IMR-90 (cell line): ENCODE measurements around the gene FBXW11. TPM values are rescaled to one million over a fixed set of nuclear protein-coding genes. Genes with fewer than 3 reads are reported as not detected.

Experiments used
- ATAC-seq: fragments of 200-7000 bp; cut with Tn5 transposase; 2 replicates; pipeline ENCODE4 v1.9.1; 2020; ENCODE audit warnings: low read depth, mild to moderate bottlenecking, moderate library complexity
- BruUV-seq: library from RNA; stranded (reverse); fragments of 400-500 nt; replicated peaks from 2 replicates; lab custom pipeline; 2021; lab: Mats Ljungman, UMichigan
- CTCF ChIA-PET: fragments of 300-600 bp; formaldehyde crosslinking; extraction: SDS; loops from one replicate; lab custom pipeline; 2021; ENCODE audit warnings: antibody characterized with exemption; lab: Yijun Ruan, JAX
- POLR2A ChIA-PET: fragments of 300-600 bp; sonication (Branson Sonifier 250); formaldehyde crosslinking; loops from one replicate; lab custom pipeline; 2022; ENCODE audit warnings: antibody characterized with exemption; ENCODE audit not compliant: unreplicated experiment; lab: Charles Lee
- DNase-seq: peaks from one replicate; pipeline ENCODE4 v3.0.0; 2013
- H2AFZ ChIP-seq: replicated peaks from 2 replicates; pipeline ENCODE3; 2013; ENCODE audit warnings: low read length, mild to moderate bottlenecking; ENCODE audit not compliant: poor library complexity
- H2AK5ac ChIP-seq: 2 replicates; pipeline ENCODE4 v1.6.1; 2013; ENCODE audit warnings: low read depth, low read length, inconsistent platforms
- H2AK9ac ChIP-seq: replicated peaks from 2 replicates; pipeline ENCODE3; 2013; ENCODE audit warnings: mild to moderate bottlenecking, low read depth, low read length, moderate library complexity; ENCODE audit not compliant: poor library complexity
- H2BK120ac ChIP-seq: 2 replicates; pipeline ENCODE4 v1.6.1; 2013; ENCODE audit warnings: low read depth, low read length, inconsistent platforms
- H2BK15ac ChIP-seq: 3 replicates; pipeline ENCODE4 v1.6.1; 2013; ENCODE audit warnings: low read depth, low read length, inconsistent platforms
- H2BK20ac ChIP-seq: 2 replicates; pipeline ENCODE4 v1.6.1; 2013; ENCODE audit warnings: low read depth, mild to moderate bottlenecking, inconsistent platforms, low read length, moderate library complexity
- H2BK5ac ChIP-seq: 2 replicates; pipeline ENCODE4 v1.6.1; 2013; ENCODE audit warnings: mild to moderate bottlenecking, low read depth, low read length, inconsistent platforms; ENCODE audit not compliant: poor library complexity, severe bottlenecking
- H3K14ac ChIP-seq: replicated peaks from 2 replicates; pipeline ENCODE4 v1.6.1; 2013; ENCODE audit warnings: low read depth, low read length, inconsistent platforms
- H3K18ac ChIP-seq: 2 replicates; pipeline ENCODE4 v1.6.1; 2013; ENCODE audit warnings: low read depth, low read length, control low read depth
- H3K23ac ChIP-seq: 2 replicates; pipeline ENCODE4 v1.6.1; 2013; ENCODE audit warnings: low read depth, low read length, inconsistent platforms
- H3K27ac ChIP-seq: 2 replicates; pipeline ENCODE4 v1.5.1; 2013; ENCODE audit warnings: mild to moderate bottlenecking, control low read depth, low read length; ENCODE audit not compliant: insufficient read depth
- H3K27me3 ChIP-seq: 2 replicates; pipeline ENCODE4 v1.6.1; 2013; ENCODE audit warnings: low read length; ENCODE audit not compliant: control insufficient read depth, insufficient read depth
- H3K36me3 ChIP-seq: 2 replicates; pipeline ENCODE4 v1.6.1; 2013; ENCODE audit warnings: low read length, mixed read lengths; ENCODE audit not compliant: control insufficient read depth, insufficient read depth
- H3K4ac ChIP-seq: 2 replicates; pipeline ENCODE4 v1.6.1; 2013; ENCODE audit warnings: low read depth, low read length, inconsistent platforms
- H3K4me1 ChIP-seq: 2 replicates; pipeline ENCODE4 v1.6.1; 2013; ENCODE audit warnings: low read length, mixed read lengths; ENCODE audit not compliant: control insufficient read depth, insufficient read depth
- H3K4me2 ChIP-seq: 2 replicates; pipeline ENCODE4 v1.6.1; 2013; ENCODE audit warnings: low read depth, mild to moderate bottlenecking, control low read depth, low read length, moderate library complexity
- H3K4me3 ChIP-seq: 2 replicates; pipeline ENCODE4 v1.5.1; 2013; ENCODE audit warnings: low read depth, mild to moderate bottlenecking, control low read depth, low read length, moderate library complexity; ENCODE audit not compliant: insufficient read depth
- H3K56ac ChIP-seq: 2 replicates; pipeline ENCODE4 v1.6.1; 2013; ENCODE audit warnings: low read length, inconsistent platforms; ENCODE audit not compliant: insufficient read depth; ENCODE audit errors: extremely low read depth
- H3K79me1 ChIP-seq, 2 experiments: 2 replicates each; pipeline ENCODE4 v1.6.1; 2013; ENCODE audit warnings: low read length in 2 of 2, inconsistent platforms in 1 of 2, low read depth in 1 of 2
- H3K9ac ChIP-seq: 2 replicates; pipeline ENCODE4 v1.6.1; 2013; ENCODE audit warnings: low read depth, low read length, control low read depth
- H3K9me1 ChIP-seq: 2 replicates; pipeline ENCODE4 v1.6.1; 2013; ENCODE audit warnings: low read length, inconsistent platforms; ENCODE audit not compliant: insufficient read depth
- H3K9me3 ChIP-seq: 2 replicates; pipeline ENCODE4 v1.6.1; 2013; ENCODE audit warnings: low read length; ENCODE audit not compliant: control insufficient read depth, insufficient read depth
- H4K20me1 ChIP-seq: 2 replicates; pipeline ENCODE4 v1.6.1; 2013; ENCODE audit warnings: low read length, inconsistent platforms; ENCODE audit not compliant: insufficient read depth
- H4K5ac ChIP-seq: 2 replicates; pipeline ENCODE4 v1.6.1; 2013; ENCODE audit warnings: mild to moderate bottlenecking, low read depth, low read length, control low read depth
- H4K8ac ChIP-seq, 2 experiments: 2 replicates each; pipeline ENCODE4 v1.6.1; 2013; ENCODE audit warnings: low read depth in 2 of 2, low read length in 2 of 2, control low read depth in 1 of 2, inconsistent platforms in 1 of 2
- H4K91ac ChIP-seq: 2 replicates; pipeline ENCODE4 v1.6.1; 2013; ENCODE audit warnings: low read depth, low read length, inconsistent platforms; ENCODE audit not compliant: insufficient read depth
- BHLHE40 ChIP-seq: fragments of 150-350 bp; IDR thresholded peaks from 2 replicates; pipeline ENCODE4 v1.6.1; 2016; ENCODE audit warnings: mild to moderate bottlenecking, low read depth, low read length
- CEBPB ChIP-seq: IDR thresholded peaks from 2 replicates; pipeline ENCODE4 v1.6.1; 2012; ENCODE audit warnings: low read depth, low read length, improper control_type of control experiment
- CHD1 ChIP-seq: IDR thresholded peaks from 2 replicates; pipeline ENCODE4 v1.6.1; 2012; ENCODE audit warnings: low read depth, low read length, improper control_type of control experiment
- CTCF ChIP-seq: conservative IDR thresholded peaks from 2 replicates; pipeline ENCODE4 v1.5.1; 2012; ENCODE audit warnings: mild to moderate bottlenecking, low read depth, low read length, improper control_type of control experiment
- ELK1 ChIP-seq: fragments of 150-350 bp; IDR thresholded peaks from 2 replicates; pipeline ENCODE4 v1.6.1; 2016; ENCODE audit warnings: low read depth, mild to moderate bottlenecking, low read length, moderate library complexity, borderline replicate concordance
- FOS ChIP-seq: fragments of 150-350 bp; IDR thresholded peaks from 2 replicates; pipeline ENCODE4 v1.6.1; 2016; ENCODE audit warnings: low read depth, low read length
- MAFK ChIP-seq: IDR thresholded peaks from 2 replicates; pipeline ENCODE4 v1.6.1; 2012; ENCODE audit warnings: low read depth, low read length, improper control_type of control experiment
- MAZ ChIP-seq: IDR thresholded peaks from 2 replicates; pipeline ENCODE4 v1.6.1; 2012; ENCODE audit warnings: low read depth, mild to moderate bottlenecking, low read length, improper control_type of control experiment, moderate library complexity, borderline replicate concordance
- MXI1 ChIP-seq: IDR thresholded peaks from 2 replicates; pipeline ENCODE4 v1.6.1; 2012; ENCODE audit warnings: low read depth, mild to moderate bottlenecking, low read length, moderate library complexity, borderline replicate concordance
- NFE2L2 ChIP-seq: fragments of 150-350 bp; IDR thresholded peaks from 2 replicates; pipeline ENCODE4 v1.6.1; 2016; ENCODE audit warnings: low read depth, mild to moderate bottlenecking, low read length
- POLR2A ChIP-seq: IDR thresholded peaks from 2 replicates; pipeline ENCODE4 v1.6.1; 2012; ENCODE audit warnings: mild to moderate bottlenecking, low read depth, low read length
- RAD21 ChIP-seq: IDR thresholded peaks from 2 replicates; pipeline ENCODE4 v1.6.1; 2012; ENCODE audit warnings: low read length, improper control_type of control experiment
- RCOR1 ChIP-seq: IDR thresholded peaks from 2 replicates; pipeline ENCODE4 v1.6.1; 2012; ENCODE audit warnings: mild to moderate bottlenecking, low read length, improper control_type of control experiment; ENCODE audit not compliant: insufficient replicate concordance
- RFX5 ChIP-seq: IDR thresholded peaks from 2 replicates; pipeline ENCODE4 v1.8.0; 2012; ENCODE audit warnings: low read depth, mild to moderate bottlenecking, low read length, moderate library complexity
- SMC3 ChIP-seq: fragments of 150-350 bp; IDR thresholded peaks from 2 replicates; pipeline ENCODE4 v1.6.1; 2016; ENCODE audit warnings: low read depth, mild to moderate bottlenecking, antibody characterized with exemption, low read length, moderate library complexity
- USF2 ChIP-seq: fragments of 150-350 bp; IDR thresholded peaks from 2 replicates; pipeline ENCODE4 v1.6.1; 2017; ENCODE audit warnings: mild to moderate bottlenecking, antibody characterized with exemption, low read length, low read depth
- whole genome bisulfite sequencing, 2 experiments: methylation state at CpG; one replicate each; pipeline versions ENCODE4 v1.1.5 to v1.1.7; 2013; ENCODE audit warnings: missing lambda C conversion rate in 2 of 2; ENCODE audit not compliant: insufficient read length in 1 of 2; ENCODE audit errors: extremely low coverage in 2 of 2; 5-methylcytosine and 5-hydroxymethylcytosine counted together
- dilution Hi-C: fragments of 300-500 bp; cut with HindIII; formaldehyde crosslinking; loops from one replicate; pipeline ENCODE4 v1.14.3; 2018; ENCODE audit warnings: low sequenced_read_pairs; ENCODE audit not compliant: unreplicated experiment
- in situ Hi-C: fragments of 300-500 bp; cut with MboI; formaldehyde crosslinking; loops from 3 replicates; pipeline ENCODE4 v1.14.3; 2019; ENCODE audit warnings: low sequenced_read_pairs, inconsistent platforms, mixed read lengths
- intact Hi-C: fragments of 100-400 bp; cut with micrococcal nuclease; formaldehyde crosslinking; loops from 2 replicates; pipeline ENCODE4 v1.10.0; 2022
- polyA plus RNA-seq, 3 experiments: library from polyadenylated mRNA; depleted of rRNA; stranded (reverse); fragments of >200 nt; gene quantifications; 2 replicates each; pipeline ENCODE4 v1.2.3, GENCODE V29; 2012; ENCODE audit warnings: low replicate concordance in 1 of 3
- total RNA-seq: library from RNA; depleted of rRNA; stranded (reverse); fragments of >200 nt; gene quantifications from 2 replicates; pipeline ENCODE4 v1.2.3, GENCODE V29; 2012

FBXW11 gene
- total and polyA plus RNA-seq, 2 of the 4 experiments (the other 2 are of a cell fraction), result 34.3 to 97.1 TPM

GRCh38 chr5:171872666-171873065 is 133.8 kb downstream of the FBXW11 start:
- H3K14ac ChIP-seq, result no peak overlapping the region
- H3K9me3 ChIP-seq, result no peaks in the 10 kb centered on the region
- in situ Hi-C loops, result loop anchor here (25.0 kb wide), 1 partner anchor 435 kb away; no protein-coding TSS in a partner anchor
- no peak overlapping the region for H2AFZ ChIP-seq
- no peak overlapping the region for H2BK20ac ChIP-seq
- H4K8ac ChIP-seq, result no peak overlapping the region
- no peak overlapping the region for H2BK120ac ChIP-seq
- no peak overlapping the region for H2AK5ac ChIP-seq
- H3K79me1 ChIP-seq, result peaks cover 25 to 35% of the 10 kb centered on the region in 2 experiments
- BruUV-seq, result no TSS peak
- TF ChIP-seq CEBPB (no peak), BHLHE40 (no peak), MAFK (no peak), USF2 (no peak), MAZ (no peak), RFX5 (no peak), NFE2L2 (no peak), CHD1 (no peak), MXI1 (no peak), ELK1 (no peak), POLR2A (no peak), RAD21 (no peak), CTCF (no peak), RCOR1 (no peak), FOS (no peak), SMC3 (no peak)
- no peak overlapping the region for H3K9ac ChIP-seq
- ChIA-PET CTCF (no interaction called here), POLR2A (no interaction called here)
- no peaks in the 10 kb centered on the region for H3K27me3 ChIP-seq
- H3K4me2 ChIP-seq, result no peak overlapping the region
- H2AK9ac ChIP-seq, result no peak overlapping the region
- no peak overlapping the region for H3K18ac ChIP-seq
- H3K36me3 ChIP-seq, result peaks cover 32% of the 10 kb centered on the region
- no peak overlapping the region for H4K5ac ChIP-seq
- WGBS, 2 experiments, result no CpG with 5 or more reads among the region's 5 CpGs
- H3K56ac ChIP-seq, result no peak overlapping the region
- DNase-seq (no peak), ATAC-seq (peak; percentile 16; the same call in 1 of the 2 replicates)
- intact Hi-C loops, result no loop called here
- H4K91ac ChIP-seq, result no peak overlapping the region
- H3K4me1 ChIP-seq, result peaks cover 19% of the 10 kb centered on the region
- H3K4ac ChIP-seq, result no peak overlapping the region
- peaks cover 14% of the 10 kb centered on the region; the same call in 1 of the 2 replicates for H3K9me1 ChIP-seq
- H2BK15ac ChIP-seq, result no peak overlapping the region
- no peak overlapping the region for H3K23ac ChIP-seq
- no peak overlapping the region for H2BK5ac ChIP-seq
- H3K27ac ChIP-seq, result no peak overlapping the region
- H4K20me1 ChIP-seq, result peaks cover 5% of the 10 kb centered on the region; the same call in 1 of the 2 replicates
- no peak overlapping the region for H3K4me3 ChIP-seq
- dilution Hi-C loops, result no loop called here
